Gastrocnemius medialis (tissue), 4 donors: ENCODE results near the gene LYL1.

Experiments
- CTCF ChIP-seq, 5 experiments: fragments of 450-650 bp in 3 of 5; fragments of 200-600 bp in 2 of 5; sonication (generic) in 2 of 5; IDR thresholded peaks in 4 of 5; conservative IDR thresholded peaks in 1 of 5; 1 replicate in 4 of 5; 2 replicates in 1 of 5; pipeline ENCODE4 v1.5.1; 2016 to 2019; ENCODE audit warnings: antibody characterized with exemption in 5 of 5, mild to moderate bottlenecking in 3 of 5, moderate library complexity in 3 of 5
- POLR2A ChIP-seq, 2 donors: fragments of 450-650 bp; IDR thresholded peaks; one replicate each; pipeline ENCODE4 v1.6.1; 2017; ENCODE audit warnings: antibody characterized with exemption in 2 of 2, mild to moderate bottlenecking in 2 of 2, moderate library complexity in 2 of 2

- TF ChIP-seq CTCF (IDR thresholded peaks at IDR 0.05 in 4 of 5, conservative IDR thresholded peaks at IDR 0.05 in 1 of 5) (no peak), POLR2A (IDR thresholded peaks at IDR 0.05) (no peak)
These were observed 42.3 kb downstream of the LYL1 start for GRCh38 chr19:13060233-13060963.
